ENCODE data around the gene PRG3. TPM values are rescaled to one million over a fixed set of nuclear protein-coding genes. Genes with fewer than 3 reads are reported as not detected.

Gene PRG3
- total RNA-seq, 1 donor from 2014 or later, result not detected

DNA sequence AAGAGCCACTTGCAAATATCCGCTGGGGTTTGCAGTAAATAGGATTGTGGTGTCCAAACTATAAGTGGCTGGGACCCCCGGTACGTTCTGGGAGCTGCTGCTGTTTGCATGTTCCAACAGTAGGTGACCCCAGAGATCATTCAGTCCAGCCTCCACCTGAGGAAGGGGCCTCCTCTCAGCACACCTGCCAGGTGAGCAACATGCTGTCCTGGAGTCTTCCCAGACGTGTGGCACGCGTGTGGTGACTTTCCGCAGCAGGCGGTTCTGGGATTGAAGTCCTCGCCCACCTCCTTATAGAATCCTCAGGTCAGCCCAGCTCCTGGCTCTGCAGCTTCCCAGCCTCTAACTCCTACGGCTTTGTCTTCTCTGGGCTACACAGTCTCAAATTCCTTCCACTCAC, 36.1 kb downstream of the PRG3 start:
- DNase-seq (ENCODE audit: low spot score in 2 of 2, unreplicated experiment in 2 of 2), result no peak
- Mint-ChIP-seq H3K9me3 (no peaks in the 10 kb centered on the region), H3K4me1 (peaks cover 27% of the 10 kb centered on the region)

GRCh38 chr11:57343825-57344224, 37.1 kb downstream of the PRG3 start:
- no peaks in the 10 kb centered on the region for H3K36me3 Mint-ChIP-seq
- no peak for DNase-seq (ENCODE audit: low spot score in 2 of 2, unreplicated experiment in 2 of 2)
- no peaks in the 10 kb centered on the region for H3K27me3 Mint-ChIP-seq (ENCODE audit: low read depth)
- no peak overlapping the region for H3K4me3 Mint-ChIP-seq
- H3K4me1 Mint-ChIP-seq, result peaks cover 30% of the 10 kb centered on the region
- peak overlapping the region; percentile 67 for H3K27ac Mint-ChIP-seq
- TF ChIP-seq, protein P1, sequence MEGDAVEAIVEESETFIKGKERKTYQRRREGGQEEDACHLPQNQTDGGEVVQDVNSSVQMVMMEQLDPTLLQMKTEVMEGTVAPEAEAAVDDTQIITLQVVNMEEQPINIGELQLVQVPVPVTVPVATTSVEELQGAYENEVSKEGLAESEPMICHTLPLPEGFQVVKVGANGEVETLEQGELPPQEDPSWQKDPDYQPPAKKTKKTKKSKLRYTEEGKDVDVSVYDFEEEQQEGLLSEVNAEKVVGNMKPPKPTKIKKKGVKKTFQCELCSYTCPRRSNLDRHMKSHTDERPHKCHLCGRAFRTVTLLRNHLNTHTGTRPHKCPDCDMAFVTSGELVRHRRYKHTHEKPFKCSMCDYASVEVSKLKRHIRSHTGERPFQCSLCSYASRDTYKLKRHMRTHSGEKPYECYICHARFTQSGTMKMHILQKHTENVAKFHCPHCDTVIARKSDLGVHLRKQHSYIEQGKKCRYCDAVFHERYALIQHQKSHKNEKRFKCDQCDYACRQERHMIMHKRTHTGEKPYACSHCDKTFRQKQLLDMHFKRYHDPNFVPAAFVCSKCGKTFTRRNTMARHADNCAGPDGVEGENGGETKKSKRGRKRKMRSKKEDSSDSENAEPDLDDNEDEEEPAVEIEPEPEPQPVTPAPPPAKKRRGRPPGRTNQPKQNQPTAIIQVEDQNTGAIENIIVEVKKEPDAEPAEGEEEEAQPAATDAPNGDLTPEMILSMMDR (IDR thresholded peaks at IDR 0.05; ENCODE audit: unreplicated experiment), result no peak
- no peaks in the 10 kb centered on the region for H3K9me3 Mint-ChIP-seq

More for the DNA sequence above, 36.1 kb downstream of the PRG3 start:
- H3K4me3 Mint-ChIP-seq, result no peak overlapping the region
- H3K36me3 Mint-ChIP-seq, result no peaks in the 10 kb centered on the region
- H3K27ac Mint-ChIP-seq, result no peak overlapping the region
- H3K27me3 Mint-ChIP-seq (ENCODE audit: low read depth), result peaks cover 2% of the 10 kb centered on the region
- TF ChIP-seq, protein P1 (IDR thresholded peaks at IDR 0.05; ENCODE audit: unreplicated experiment), result no peak

- TF ChIP-seq, protein P1 (IDR thresholded peaks at IDR 0.05; ENCODE audit: unreplicated experiment), result no peak
- H3K9me3 Mint-ChIP-seq, result no peaks in the 10 kb centered on the region
- no peak for DNase-seq (ENCODE audit: low spot score in 2 of 2, unreplicated experiment in 2 of 2)
- no peak overlapping the region for H3K27ac Mint-ChIP-seq
- H3K4me3 Mint-ChIP-seq, result no peak overlapping the region
- H3K36me3 Mint-ChIP-seq, result no peaks in the 10 kb centered on the region
- peaks cover 34% of the 10 kb centered on the region for H3K4me1 Mint-ChIP-seq
- no peaks in the 10 kb centered on the region for H3K27me3 Mint-ChIP-seq (ENCODE audit: low read depth)
Measured at GRCh38 chr11:57342702-57343101, 38.2 kb downstream of the PRG3 start.

DNA sequence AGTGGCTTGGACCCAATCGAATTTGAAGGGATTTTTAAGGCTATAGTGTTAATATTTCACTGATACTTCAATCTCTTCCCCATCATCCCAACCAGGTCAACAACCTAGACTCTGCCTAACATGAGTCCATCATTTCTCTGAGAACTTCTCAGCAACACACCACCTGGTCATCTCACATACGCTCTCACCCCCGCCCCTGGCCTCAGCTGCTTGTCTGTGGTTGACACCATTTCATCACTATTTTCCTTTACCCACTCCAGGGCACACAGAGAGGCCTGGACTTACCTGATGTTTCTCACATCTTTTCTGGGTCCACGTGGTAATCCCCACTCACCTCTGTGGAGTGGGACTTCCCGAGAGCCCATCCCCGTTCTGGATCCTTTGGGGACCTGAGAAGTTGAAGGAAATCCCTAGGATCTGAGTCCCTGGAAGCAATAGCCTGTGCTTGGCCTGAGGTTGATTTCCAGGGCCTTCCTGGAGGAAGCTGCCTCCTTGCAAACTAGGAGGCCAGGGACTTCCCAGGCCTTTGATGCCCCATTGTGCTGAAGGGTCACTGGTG, 39.6 kb downstream of the PRG3 start:
- no peak for DNase-seq (ENCODE audit: low spot score in 2 of 2, unreplicated experiment in 2 of 2)
- H3K27me3 Mint-ChIP-seq (ENCODE audit: low read depth), result no peaks in the 10 kb centered on the region
- no peaks in the 10 kb centered on the region for H3K9me3 Mint-ChIP-seq
- H3K4me3 Mint-ChIP-seq, result no peak overlapping the region
- H3K36me3 Mint-ChIP-seq, result no peaks in the 10 kb centered on the region
- no peak overlapping the region for H3K27ac Mint-ChIP-seq
- peaks cover 37% of the 10 kb centered on the region for H3K4me1 Mint-ChIP-seq
- TF ChIP-seq, protein P1 (IDR thresholded peaks at IDR 0.05; ENCODE audit: unreplicated experiment), result no peak

- Mint-ChIP-seq H3K27me3 (ENCODE audit: low read depth) (no peaks in the 10 kb centered on the region), H3K27ac (no peak overlapping the region), H3K4me1 (peaks cover 40% of the 10 kb centered on the region), H3K36me3 (no peaks in the 10 kb centered on the region), H3K4me3 (no peak overlapping the region), H3K9me3 (no peaks in the 10 kb centered on the region)
- DNase-seq (ENCODE audit: low spot score in 2 of 2, unreplicated experiment in 2 of 2), result no peak
- TF ChIP-seq, protein P1 (IDR thresholded peaks at IDR 0.05; ENCODE audit: unreplicated experiment), result no peak
Measured at GRCh38 chr11:57340039-57340615, 40.8 kb downstream of the PRG3 start.
